Suppressor macrophage treated with lipopolysaccharide for 4 hours (primary cell): Measurements from ENCODE around the gene ITPR2.

Experiments
- DNase-seq: peaks from one replicate; pipeline ENCODE4 v3.0.0-alpha.2; 2020

The ITPR2 gene

GRCh38 chr12:26373606-26374495 lies 459.1 kb downstream of the ITPR2 start:
- no peak for DNase-seq

GRCh38 chr12:26372866-26373265 lies 460.1 kb downstream of the ITPR2 start:
- DNase-seq = no peak

- DNase-seq = no peak
Measured at GRCh38 chr12:26370098-26370497, 462.9 kb downstream of the ITPR2 start.

GRCh38 chr12:26369588-26369987 lies 463.4 kb downstream of the ITPR2 start:
- peak; percentile 89 for DNase-seq

GRCh38 chr12:26367991-26368730 lies 464.8 kb downstream of the ITPR2 start:
- DNase-seq = no peak

GRCh38 chr12:26361964-26362363 lies 471.0 kb downstream of the ITPR2 start:
- DNase-seq = no peak

- DNase-seq = peak; percentile 86
Measured at GRCh38 chr12:26360062-26360461, 472.9 kb downstream of the ITPR2 start.

GRCh38 chr12:26359576-26359975 lies 473.4 kb downstream of the ITPR2 start:
- peak; percentile 91 for DNase-seq

- DNase-seq = no peak
Measured at GRCh38 chr12:26358651-26359050, 474.3 kb downstream of the ITPR2 start.

- DNase-seq = no peak
Measured at GRCh38 chr12:26347300-26347699, 485.7 kb downstream of the ITPR2 start.

- no peak for DNase-seq
Measured at GRCh38 chr12:26346736-26347135, 486.3 kb downstream of the ITPR2 start.

GRCh38 chr12:26345471-26346003 lies 487.5 kb downstream of the ITPR2 start:
- no peak for DNase-seq

- no peak for DNase-seq
Measured at GRCh38 chr12:26341491-26341890, 491.5 kb downstream of the ITPR2 start.

- peak; percentile 91 for DNase-seq
Measured at GRCh38 chr12:26340649-26341048, 492.3 kb downstream of the ITPR2 start.

- DNase-seq = no peak
Measured at GRCh38 chr12:26339976-26340375, 493.0 kb downstream of the ITPR2 start.

GRCh38 chr12:26338586-26339572 lies 494.1 kb downstream of the ITPR2 start:
- DNase-seq = peak; percentile 56

GRCh38 chr12:26335651-26336050 lies 497.3 kb downstream of the ITPR2 start:
- DNase-seq = no peak

GRCh38 chr12:26334621-26335124 lies 498.3 kb downstream of the ITPR2 start:
- peak; percentile 84 for DNase-seq

- DNase-seq = peak; percentile 19
Measured at GRCh38 chr12:26331960-26332359, 501.0 kb downstream of the ITPR2 start.

- no peak for DNase-seq
Measured at GRCh38 chr12:26331136-26331535, 501.9 kb downstream of the ITPR2 start.

GRCh38 chr12:26327975-26328644 lies 504.9 kb downstream of the ITPR2 start:
- peak; percentile 40 for DNase-seq

GRCh38 chr12:26323673-26324072 lies 509.3 kb downstream of the ITPR2 start:
- DNase-seq = no peak
